Skeletal muscle satellite cell (primary cell): ENCODE measurements around the gene IFNK.

Source experiments
- H3K27me3 ChIP-seq: 2 replicates; pipeline ENCODE4 v1.7.0; 2013; ENCODE audit warnings: low read length; ENCODE audit not compliant: control insufficient read depth, insufficient read depth
- H3K36me3 ChIP-seq: 2 replicates; pipeline ENCODE4 v1.7.0; 2013; ENCODE audit warnings: mild to moderate bottlenecking, control low read depth, low read length; ENCODE audit not compliant: insufficient read depth
- H3K4me1 ChIP-seq: 2 replicates; pipeline ENCODE4 v1.7.0; 2013; ENCODE audit warnings: low read length; ENCODE audit not compliant: control insufficient read depth, insufficient read depth
- H3K4me2 ChIP-seq: 2 replicates; pipeline ENCODE4 v1.7.0; 2013; ENCODE audit warnings: mild to moderate bottlenecking, low read length
- H3K4me3 ChIP-seq: 2 replicates; pipeline ENCODE4 v1.7.0; 2013; ENCODE audit warnings: low read length
- H3K9ac ChIP-seq: 2 replicates; pipeline ENCODE4 v1.7.0; 2013; ENCODE audit warnings: mild to moderate bottlenecking, low read depth, low read length, moderate library complexity
- H3K9me3 ChIP-seq: replicated peaks from 2 replicates; pipeline ENCODE4 v1.7.0; 2013; ENCODE audit warnings: mild to moderate bottlenecking, control low read depth, low read length

The IFNK gene

GRCh38 chr9:27530915-27531755, 7.0 kb downstream of the IFNK start:
- H3K36me3 ChIP-seq = no peaks in the 10 kb centered on the region
- H3K9ac ChIP-seq = no peak overlapping the region
- H3K4me3 ChIP-seq = no peak overlapping the region
- peaks cover 40% of the 10 kb centered on the region for H3K27me3 ChIP-seq
- H3K4me2 ChIP-seq = no peak overlapping the region
- H3K9me3 ChIP-seq = no peaks in the 10 kb centered on the region
- peaks cover 7% of the 10 kb centered on the region for H3K4me1 ChIP-seq

GRCh38 chr9:27532046-27532445, 8.0 kb downstream of the IFNK start:
- Histone ChIP-seq H3K4me2 (no peak overlapping the region), H3K27me3 (peaks cover 34% of the 10 kb centered on the region), H3K4me3 (no peak overlapping the region), H3K4me1 (peaks cover 7% of the 10 kb centered on the region), H3K36me3 (no peaks in the 10 kb centered on the region), H3K9me3 (no peaks in the 10 kb centered on the region), H3K9ac (no peak overlapping the region)

GRCh38 chr9:27533311-27533710, 9.2 kb downstream of the IFNK start:
- no peaks in the 10 kb centered on the region for H3K9me3 ChIP-seq
- peaks cover 5% of the 10 kb centered on the region for H3K4me1 ChIP-seq
- peaks cover 22% of the 10 kb centered on the region for H3K27me3 ChIP-seq
- no peaks in the 10 kb centered on the region for H3K36me3 ChIP-seq
- no peak overlapping the region for H3K4me3 ChIP-seq
- no peak overlapping the region for H3K9ac ChIP-seq
- H3K4me2 ChIP-seq = no peak overlapping the region

GRCh38 chr9:27534131-27534530, 10.0 kb downstream of the IFNK start:
- Histone ChIP-seq H3K9me3 (no peaks in the 10 kb centered on the region), H3K4me2 (no peak overlapping the region), H3K36me3 (no peaks in the 10 kb centered on the region)

GRCh38 chr9:27534658-27535209, 10.6 kb downstream of the IFNK start:
- H3K36me3 ChIP-seq = no peaks in the 10 kb centered on the region
- H3K27me3 ChIP-seq = peaks cover 15% of the 10 kb centered on the region
- H3K9ac ChIP-seq = no peak overlapping the region
- no peak overlapping the region for H3K4me3 ChIP-seq
- no peaks in the 10 kb centered on the region for H3K9me3 ChIP-seq
- H3K4me2 ChIP-seq = no peak overlapping the region
- H3K4me1 ChIP-seq = peaks cover 5% of the 10 kb centered on the region

More at GRCh38 chr9:27534131-27534530, 10.0 kb downstream of the IFNK start:
- no peak overlapping the region for H3K4me3 ChIP-seq
- no peak overlapping the region for H3K9ac ChIP-seq
- H3K4me1 ChIP-seq = no peaks in the 10 kb centered on the region
- peaks cover 15% of the 10 kb centered on the region for H3K27me3 ChIP-seq

- Histone ChIP-seq H3K4me2 (no peak overlapping the region), H3K4me3 (no peak overlapping the region), H3K4me1 (peaks cover 14% of the 10 kb centered on the region), H3K27me3 (peaks cover 7% of the 10 kb centered on the region), H3K9ac (no peak overlapping the region), H3K9me3 (no peaks in the 10 kb centered on the region), H3K36me3 (no peaks in the 10 kb centered on the region)
Observed at GRCh38 chr9:27535701-27536118, 11.6 kb downstream of the IFNK start.

GRCh38 chr9:27536168-27536567, 12.1 kb downstream of the IFNK start:
- no peaks in the 10 kb centered on the region for H3K36me3 ChIP-seq
- H3K9me3 ChIP-seq = no peaks in the 10 kb centered on the region
- H3K4me2 ChIP-seq = no peak overlapping the region
- H3K4me3 ChIP-seq = no peak overlapping the region
- no peak overlapping the region for H3K9ac ChIP-seq
- H3K27me3 ChIP-seq = peaks cover 4% of the 10 kb centered on the region
- peaks cover 17% of the 10 kb centered on the region for H3K4me1 ChIP-seq

GRCh38 chr9:27537027-27537435, 12.9 kb downstream of the IFNK start:
- Histone ChIP-seq H3K9ac (no peak overlapping the region), H3K9me3 (no peaks in the 10 kb centered on the region), H3K4me3 (no peak overlapping the region), H3K4me2 (no peak overlapping the region), H3K4me1 (peaks cover 17% of the 10 kb centered on the region), H3K27me3 (no peaks in the 10 kb centered on the region), H3K36me3 (no peaks in the 10 kb centered on the region)

GRCh38 chr9:27537756-27538155, 13.7 kb downstream of the IFNK start:
- H3K36me3 ChIP-seq = no peaks in the 10 kb centered on the region
- no peak overlapping the region for H3K4me2 ChIP-seq
- H3K4me1 ChIP-seq = peaks cover 24% of the 10 kb centered on the region
- H3K9ac ChIP-seq = no peak overlapping the region
- H3K9me3 ChIP-seq = no peaks in the 10 kb centered on the region
- H3K27me3 ChIP-seq = no peaks in the 10 kb centered on the region
- no peak overlapping the region for H3K4me3 ChIP-seq

GRCh38 chr9:27538647-27539046, 14.6 kb downstream of the IFNK start:
- H3K27me3 ChIP-seq = no peaks in the 10 kb centered on the region
- H3K4me2 ChIP-seq = no peak overlapping the region
- H3K4me1 ChIP-seq = peaks cover 24% of the 10 kb centered on the region
- H3K9ac ChIP-seq = no peak overlapping the region
- no peaks in the 10 kb centered on the region for H3K36me3 ChIP-seq
- H3K4me3 ChIP-seq = no peak overlapping the region
- no peaks in the 10 kb centered on the region for H3K9me3 ChIP-seq

- H3K36me3 ChIP-seq = no peaks in the 10 kb centered on the region
- peaks cover 24% of the 10 kb centered on the region for H3K4me1 ChIP-seq
- no peaks in the 10 kb centered on the region for H3K27me3 ChIP-seq
- no peaks in the 10 kb centered on the region for H3K9me3 ChIP-seq
- no peak overlapping the region for H3K4me3 ChIP-seq
- no peak overlapping the region for H3K9ac ChIP-seq
- H3K4me2 ChIP-seq = peak overlapping the region; percentile 68
Observed at GRCh38 chr9:27539479-27540441, 15.7 kb downstream of the IFNK start.
